GM12892 (cell line): ENCODE measurements around the gene ZNF821.

ENCODE experiments used
- POLR2A ChIP-seq: IDR thresholded peaks from 2 replicates; pipeline ENCODE4 v1.6.1; 2011; ENCODE audit warnings: low read depth, low read length, control low read depth
- POLR2AphosphoS5 ChIP-seq: IDR thresholded peaks from 2 replicates; pipeline ENCODE4 v1.6.1; 2011; ENCODE audit warnings: low read depth, low read length, control low read depth
- TAF1 ChIP-seq: IDR thresholded peaks from 2 replicates; pipeline ENCODE4 v1.6.1; 2011; ENCODE audit warnings: low read depth, mild to moderate bottlenecking, control low read depth, low read length, borderline replicate concordance

DNA sequence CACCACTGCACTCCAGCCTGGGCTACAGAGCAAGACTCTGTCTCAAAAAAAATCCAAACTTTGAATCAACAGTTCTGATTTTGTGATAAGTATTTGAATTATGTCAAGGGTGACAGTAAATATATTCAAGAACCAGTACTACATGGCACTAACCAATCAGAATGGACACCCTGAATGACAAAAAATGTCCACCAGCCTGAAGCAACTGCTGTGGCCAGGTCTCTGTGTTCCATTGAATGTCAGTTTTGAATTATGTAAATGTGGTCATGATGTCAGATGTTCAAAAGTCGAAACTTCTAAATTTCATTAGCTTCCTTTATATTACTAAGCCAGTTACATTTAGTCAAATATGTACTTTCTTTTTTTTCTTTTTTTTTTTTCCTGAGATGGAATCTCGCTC, 53.6 kb downstream of the ZNF821 start:
- TF ChIP-seq POLR2A (no peak), POLR2AphosphoS5 (no peak), TAF1 (no peak)
